Keratinocyte (primary cell): Measurements from ENCODE around the gene DUSP22. TPM values are rescaled to one million over a fixed set of nuclear protein-coding genes. Genes with fewer than 3 reads are reported as not detected.

Experiments used
- DNase-seq: peaks from one replicate; pipeline ENCODE4 v3.0.0-alpha.2; 2011; ENCODE audit warnings: low read depth, missing footprints, low spot score
- FAIRE-seq: peaks from 2 replicates; lab custom pipeline; 2011; peaks lifted over from hg19 to GRCh38; lab: Jason Lieb, UNC
- H2AFZ ChIP-seq: 2 replicates; pipeline ENCODE4 v1.6.0; 2012; ENCODE audit warnings: low read length, control low read depth, inconsistent platforms; ENCODE audit not compliant: control insufficient read depth
- H3K27ac ChIP-seq: 2 replicates; pipeline ENCODE4 v1.5.1; 2011; ENCODE audit warnings: low read length; ENCODE audit not compliant: control insufficient read depth, insufficient read depth
- H3K27me3 ChIP-seq: 3 replicates; pipeline ENCODE4 v1.6.0; 2011; ENCODE audit warnings: low read length; ENCODE audit not compliant: control insufficient read depth, insufficient read depth; ENCODE audit errors: extremely low read depth
- H3K36me3 ChIP-seq, 2 experiments: 2 replicates in 1 of 2; 3 replicates in 1 of 2; pipeline ENCODE4 v1.5.1; 2011; ENCODE audit warnings: low read length in 2 of 2, mild to moderate bottlenecking in 1 of 2; ENCODE audit not compliant: control insufficient read depth in 2 of 2, insufficient read depth in 2 of 2; ENCODE audit errors: extremely low read depth in 1 of 2
- H3K4me1 ChIP-seq: 3 replicates; pipeline ENCODE4 v1.5.1; 2011; ENCODE audit warnings: low read length; ENCODE audit not compliant: control insufficient read depth, insufficient read depth; ENCODE audit errors: extremely low read depth
- H3K4me2 ChIP-seq: 3 replicates; pipeline ENCODE4 v1.6.0; 2011; ENCODE audit warnings: low read depth, low read length; ENCODE audit not compliant: control insufficient read depth, insufficient read depth; ENCODE audit errors: extremely low read depth
- H3K4me3 ChIP-seq, 3 experiments: fragments of 200-600 bp in 1 of 3; sonication (generic) in 1 of 3; 2 replicates in 2 of 3; 3 replicates in 1 of 3; pipeline ENCODE4 v1.5.1; 2011 to 2016; ENCODE audit warnings: low read length in 3 of 3, mild to moderate bottlenecking in 3 of 3, control low read depth in 2 of 3, inconsistent platforms in 1 of 3, low read depth in 1 of 3, mixed read lengths in 1 of 3, mixed run types in 1 of 3, moderate library complexity in 1 of 3; ENCODE audit not compliant: control insufficient read depth in 2 of 3, insufficient read depth in 2 of 3; ENCODE audit errors: extremely low read depth in 1 of 3
- H3K79me2 ChIP-seq: 2 replicates; pipeline ENCODE4 v1.6.0; 2012; ENCODE audit warnings: low read length; ENCODE audit not compliant: control insufficient read depth, insufficient read depth
- H3K9ac ChIP-seq: 3 replicates; pipeline ENCODE4 v1.6.0; 2011; ENCODE audit warnings: low read length; ENCODE audit not compliant: control insufficient read depth, insufficient read depth; ENCODE audit errors: extremely low read depth
- H3K9me1 ChIP-seq: 3 replicates; pipeline ENCODE4 v1.6.0; 2011; ENCODE audit warnings: low read length; ENCODE audit not compliant: control insufficient read depth, insufficient read depth; ENCODE audit errors: extremely low read depth
- H3K9me3 ChIP-seq: 2 replicates; pipeline ENCODE4 v1.5.1; 2012; ENCODE audit warnings: low read depth, low read length; ENCODE audit not compliant: control insufficient read depth
- H4K20me1 ChIP-seq: 3 replicates; pipeline ENCODE4 v1.6.0; 2011; ENCODE audit warnings: low read length; ENCODE audit not compliant: control insufficient read depth, insufficient read depth; ENCODE audit errors: extremely low read depth
- EZH2 ChIP-seq: IDR thresholded peaks from one replicate; pipeline ENCODE4 v1.6.1; 2012; ENCODE audit warnings: inconsistent platforms, mild to moderate bottlenecking, low read length, moderate library complexity
- dilution Hi-C: fragments of 300-500 bp; cut with MboI; formaldehyde crosslinking; loops from one replicate; pipeline ENCODE4 v1.7.0; 2020; ENCODE audit warnings: low sequenced_read_pairs; ENCODE audit not compliant: extremely low pct_ligation_motif_present
- polyA plus RNA-seq, 5 experiments: library from polyadenylated mRNA; depleted of rRNA in 3 of 5; stranded (reverse) in 3 of 5; stranded (forward) in 1 of 5; unstranded in 1 of 5; fragments of >200 nt; gene quantifications; 1 replicate in 1 of 5; 2 replicates in 3 of 5; 3 replicates in 1 of 5; pipeline versions ENCODE4 v1.2.1 to v1.2.3, GENCODE V29; 2011 to 2012; ENCODE audit warnings: missing spikeins in 2 of 5, low read depth in 1 of 5, low replicate concordance in 1 of 5
- TF ChIP-seq, protein P1 (sequence below), 3 experiments: IDR thresholded peaks in 1 of 3; conservative IDR thresholded peaks in 1 of 3; optimal IDR thresholded peaks in 1 of 3; 2 replicates in 2 of 3; 3 replicates in 1 of 3; pipeline versions ENCODE3 to v1.5.1; 2011; ENCODE audit warnings: low read length in 3 of 3, mild to moderate bottlenecking in 3 of 3, moderate library complexity in 2 of 3, control low read depth in 1 of 3, inconsistent platforms in 1 of 3; ENCODE audit not compliant: insufficient read depth in 2 of 3; ENCODE audit errors: extremely low read depth in 1 of 3

DUSP22 gene
- polyA plus RNA-seq, 1 donor (not counting 4 experiments of a cell fraction or from before 2014, with no cell fraction given), result 17.3 TPM

DNA sequence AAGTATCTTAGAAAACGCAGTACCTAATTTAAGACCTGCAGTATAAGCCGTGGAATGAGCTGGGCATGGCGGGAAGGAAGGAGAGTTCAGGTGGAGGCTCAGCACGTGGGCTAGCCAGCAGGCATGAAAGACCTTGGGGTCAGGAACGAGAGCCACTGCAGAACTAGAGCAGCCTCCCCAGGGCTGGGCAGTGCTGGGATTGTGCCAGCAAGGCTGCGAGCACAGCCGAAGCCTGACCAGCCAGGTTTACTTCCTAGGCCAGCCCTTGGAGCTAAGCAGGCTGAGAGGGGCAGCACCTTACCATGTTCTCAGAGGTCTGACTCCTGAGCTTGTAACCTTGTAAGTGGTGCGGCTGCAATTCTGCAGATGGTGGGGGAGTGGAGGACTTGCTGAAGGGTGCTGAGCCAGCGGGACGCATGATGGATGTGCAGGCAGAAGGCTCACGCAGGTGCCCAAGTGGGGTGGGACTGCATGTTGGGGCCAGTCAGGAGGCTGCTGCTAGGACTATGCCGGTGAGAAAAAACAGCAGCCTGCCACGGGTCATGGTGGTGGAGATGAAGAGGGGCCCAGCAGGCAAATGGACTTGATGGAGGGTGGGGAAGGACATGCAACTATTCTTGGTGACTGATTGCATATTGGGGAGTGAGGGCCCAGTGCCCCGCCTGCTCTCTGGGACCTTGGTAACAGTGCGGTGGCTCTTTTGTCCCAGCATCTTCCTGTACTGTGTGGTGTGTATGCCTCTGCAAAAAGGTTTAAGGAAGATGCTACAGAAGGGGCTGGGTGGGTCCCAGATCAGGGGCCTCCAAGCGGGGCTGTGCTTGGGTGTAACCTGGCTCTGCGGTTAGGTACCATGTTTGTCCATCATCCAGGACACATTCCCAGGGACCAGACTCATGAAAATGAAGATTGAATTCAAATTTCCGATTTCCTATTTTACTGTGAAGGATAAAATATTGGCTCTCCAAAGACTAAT lies 61.6 kb downstream of the DUSP22 start:
- TF ChIP-seq, protein P1, sequence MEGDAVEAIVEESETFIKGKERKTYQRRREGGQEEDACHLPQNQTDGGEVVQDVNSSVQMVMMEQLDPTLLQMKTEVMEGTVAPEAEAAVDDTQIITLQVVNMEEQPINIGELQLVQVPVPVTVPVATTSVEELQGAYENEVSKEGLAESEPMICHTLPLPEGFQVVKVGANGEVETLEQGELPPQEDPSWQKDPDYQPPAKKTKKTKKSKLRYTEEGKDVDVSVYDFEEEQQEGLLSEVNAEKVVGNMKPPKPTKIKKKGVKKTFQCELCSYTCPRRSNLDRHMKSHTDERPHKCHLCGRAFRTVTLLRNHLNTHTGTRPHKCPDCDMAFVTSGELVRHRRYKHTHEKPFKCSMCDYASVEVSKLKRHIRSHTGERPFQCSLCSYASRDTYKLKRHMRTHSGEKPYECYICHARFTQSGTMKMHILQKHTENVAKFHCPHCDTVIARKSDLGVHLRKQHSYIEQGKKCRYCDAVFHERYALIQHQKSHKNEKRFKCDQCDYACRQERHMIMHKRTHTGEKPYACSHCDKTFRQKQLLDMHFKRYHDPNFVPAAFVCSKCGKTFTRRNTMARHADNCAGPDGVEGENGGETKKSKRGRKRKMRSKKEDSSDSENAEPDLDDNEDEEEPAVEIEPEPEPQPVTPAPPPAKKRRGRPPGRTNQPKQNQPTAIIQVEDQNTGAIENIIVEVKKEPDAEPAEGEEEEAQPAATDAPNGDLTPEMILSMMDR (optimal IDR thresholded peaks at IDR 0.05 in 1 of 3, IDR thresholded peaks at IDR 0.05 in 1 of 3, conservative IDR thresholded peaks at IDR 0.05 in 1 of 3; ENCODE audit: extremely low read depth in 1 of 3, insufficient read depth in 2 of 3, low read length in 3 of 3), result no peak
- TF ChIP-seq EZH2, result no peak
- no peaks in the 10 kb centered on the region for H3K27me3 ChIP-seq
- H3K4me1 ChIP-seq, result no peaks in the 10 kb centered on the region
- FAIRE-seq, result no peak
- no peaks in the 10 kb centered on the region for H3K9me1 ChIP-seq
- H4K20me1 ChIP-seq, result no peaks in the 10 kb centered on the region
- no peak overlapping the region for H3K27ac ChIP-seq
- no peak for DNase-seq
- dilution Hi-C loops, result no loop called here
- H3K9ac ChIP-seq, result no peak overlapping the region
- H3K4me3 ChIP-seq, result no peak overlapping the region
- H3K9me3 ChIP-seq, result peaks cover 2% of the 10 kb centered on the region
- H3K4me2 ChIP-seq, result no peak overlapping the region
- H2AFZ ChIP-seq, result no peak overlapping the region
- H3K36me3 ChIP-seq, result peaks cover 0 to 2% of the 10 kb centered on the region in 2 experiments
- no peaks in the 10 kb centered on the region for H3K79me2 ChIP-seq

DNA sequence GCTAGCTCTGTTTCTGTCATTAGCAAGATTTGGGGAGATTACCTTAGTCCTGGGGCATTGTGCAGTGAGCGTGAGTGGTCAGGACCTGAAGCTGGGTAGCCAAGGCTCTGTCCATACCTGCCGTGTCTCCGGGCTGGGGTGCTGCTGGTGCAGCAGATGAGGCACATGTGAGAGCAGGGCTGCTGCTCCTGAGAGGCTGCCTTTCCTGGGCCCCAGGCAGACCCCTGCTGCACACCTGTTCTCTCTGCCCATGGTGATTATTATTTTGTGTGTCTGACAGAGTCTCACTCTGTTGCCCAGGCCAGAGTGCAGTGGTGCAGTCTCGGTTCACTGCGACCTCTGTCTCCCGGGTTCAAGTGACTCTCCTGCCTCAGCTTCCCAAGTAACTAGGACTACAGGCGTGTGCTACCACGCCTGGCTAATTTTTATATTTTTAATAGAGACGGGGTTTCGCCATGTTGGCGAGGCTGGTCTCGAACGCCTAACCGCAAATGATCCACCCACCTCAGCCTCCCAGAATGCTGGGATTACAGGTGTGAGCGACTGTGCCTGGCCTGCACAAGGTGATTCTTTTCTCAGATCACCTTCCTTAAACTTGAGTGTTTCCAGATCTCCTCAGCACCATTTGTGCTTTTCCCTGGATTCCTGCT lies 62.5 kb downstream of the DUSP22 start:
- Histone ChIP-seq H3K27me3 (no peaks in the 10 kb centered on the region), H3K4me1 (no peaks in the 10 kb centered on the region), H3K9me3 (no peaks in the 10 kb centered on the region), H3K4me2 (no peak overlapping the region), H3K79me2 (no peaks in the 10 kb centered on the region), H3K4me3 (no peak overlapping the region), H4K20me1 (no peaks in the 10 kb centered on the region), H3K9ac (no peak overlapping the region), H3K9me1 (no peaks in the 10 kb centered on the region), H3K27ac (no peak overlapping the region), H3K36me3 (peaks cover 0 to 2% of the 10 kb centered on the region in 2 experiments), H2AFZ (no peak overlapping the region)
- DNase-seq, result no peak
- TF ChIP-seq, protein P1 (optimal IDR thresholded peaks at IDR 0.05 in 1 of 3, IDR thresholded peaks at IDR 0.05 in 1 of 3, conservative IDR thresholded peaks at IDR 0.05 in 1 of 3; ENCODE audit: extremely low read depth in 1 of 3, insufficient read depth in 2 of 3, low read length in 3 of 3), result no peak
- no peak for TF ChIP-seq EZH2
- dilution Hi-C loops, result no loop called here
- FAIRE-seq, result no peak
